ENCODE measurements around the gene PRDM13. TPM values are rescaled to one million over a fixed set of nuclear protein-coding genes. Genes with fewer than 3 reads are reported as not detected.

The PRDM13 gene
- total and polyA plus RNA-seq, 2 of the 8 experiments (the other 6 are each of a cell fraction or from before 2014, with no cell fraction given) = 0.05 to 0.09 TPM

DNA sequence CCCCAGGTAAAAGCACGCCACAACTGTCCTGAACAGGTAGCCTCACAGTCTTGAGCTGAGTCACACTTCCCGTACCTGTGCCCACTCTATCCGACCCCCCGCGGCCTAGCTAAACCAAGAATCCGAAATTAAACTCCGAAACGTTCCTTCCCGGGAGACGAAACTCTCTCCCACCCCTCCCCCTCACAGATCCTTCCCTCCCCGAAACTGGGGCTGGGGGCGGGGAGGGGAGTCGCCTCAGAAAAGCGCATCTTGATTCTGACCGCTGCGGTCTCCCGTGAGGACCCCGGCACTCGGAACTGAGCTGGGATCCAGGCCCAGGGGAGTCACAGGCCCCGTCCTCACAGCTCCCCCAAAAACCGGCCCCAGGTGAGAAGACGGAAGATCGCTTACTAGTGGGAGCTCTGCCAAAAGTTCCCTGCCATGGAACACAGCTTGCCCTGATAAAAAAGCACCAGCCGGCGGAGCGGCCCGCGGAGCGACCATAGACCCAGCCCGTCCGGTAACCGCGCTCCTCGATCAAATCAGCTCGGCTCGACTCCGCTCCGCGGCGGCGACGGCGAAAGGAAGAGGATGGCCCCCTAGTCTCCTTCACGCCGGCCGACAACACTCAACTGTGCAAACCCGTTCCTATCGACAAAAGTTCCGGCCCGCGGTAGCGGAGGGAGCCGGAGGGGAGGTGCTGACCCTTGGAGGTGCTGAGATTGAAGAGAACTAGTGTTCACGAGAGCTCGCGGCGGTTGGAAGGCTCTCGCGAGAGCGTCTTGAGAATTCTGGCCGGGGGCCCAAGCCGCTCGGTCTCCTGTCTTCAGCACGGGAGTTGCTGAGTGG is 38.3 kb upstream of the PRDM13 start, which contains the start of gene CCNC:
CCNC (minus strand) TSS at position 558 of the 831 bp plus-strand sequence; CDS start at position 425, 133 bp downstream.
- no peaks in the 10 kb centered on the region for H3K27me3 ChIP-seq (replicated peaks in 1 of 4; ENCODE audit: control insufficient read depth in 3 of 4, extremely low read depth in 1 of 4, insufficient read depth in 3 of 4, low read length in 3 of 4)
- H2BK12ac ChIP-seq (ENCODE audit: low read depth, low read length) = peak within 1 kb of the TSS; percentile 42; the same call in 1 of the 2 replicates
- H2AK5ac ChIP-seq (ENCODE audit: low read depth, low read length) = no peak within 1 kb of the TSS
- ChIA-PET POLR2A (ENCODE audit: partially characterized antibody) (interaction anchor here (0.7 to 4.6 kb wide), 36 partner anchors 8 to 285 kb away, joined by 3 to 60 read pairs (median 7); partner anchors contain the start of genes COQ3, FAXC and PNISR), CTCF (ENCODE audit: partially characterized antibody) (interaction anchor here (0.6 to 2.2 kb wide), 15 partner anchors 15 to 879 kb away, joined by 3 to 7 read pairs (median 4); no protein-coding TSS in a partner anchor)
- H2BK20ac ChIP-seq (ENCODE audit: low read length) = no peak within 1 kb of the TSS
- H3K4me1 ChIP-seq (replicated peaks in 1 of 4; ENCODE audit: control insufficient read depth in 3 of 4, insufficient read depth in 4 of 4, low read length in 3 of 4) = peaks cover 0 to 2% (median 0%) of the 10 kb centered on the region in 4 experiments; a peak in 1 of 7 replicates
- DNase-seq (ENCODE audit: low read depth in 1 of 2, low spot score in 2 of 2) = peak; percentile 93 to 97
- peak within 1 kb of the TSS; percentile 93; the same call in 1 of the 2 replicates for H2BK5ac ChIP-seq (ENCODE audit: low read depth, low read length)
- H3K27ac ChIP-seq (ENCODE audit: low read depth, low read length) = peak within 1 kb of the TSS; percentile 95
- 2% methylated on average over 50 of the region's 64 CpGs; no CpG with 5 or more reads in 1 of the 2 experiments for WGBS, 2 experiments (ENCODE audit: extremely low coverage in 1 of 2, insufficient coverage in 1 of 2, insufficient read length in 1 of 2, insufficient replicate concordance in 2 of 2, low coverage in 1 of 2, low lambda C conversion rate in 2 of 2, missing lambda C conversion rate in 1 of 2)
- peak within 1 kb of the TSS; percentile 88 to 98 (median 97) for H3K9ac ChIP-seq (replicated peaks in 1 of 4; ENCODE audit: extremely low read depth in 1 of 4, low read depth in 3 of 4, low read length in 3 of 4)
- peak within 1 kb of the TSS; percentile 99 for H4K8ac ChIP-seq (ENCODE audit: extremely low read depth, insufficient read depth, low read length)
- peak within 1 kb of the TSS; percentile 53 for H3K4ac ChIP-seq (replicated peaks; ENCODE audit: insufficient read length, low read depth, low read length)
- H4K91ac ChIP-seq (replicated peaks; ENCODE audit: insufficient read length, low read length) = peak within 1 kb of the TSS; percentile 40
- H3K4me2 ChIP-seq (ENCODE audit: insufficient read depth in 1 of 2, low read depth in 2 of 2, low read length in 2 of 2) = peak within 1 kb of the TSS; percentile 12 to 75
- no peaks in the 10 kb centered on the region for H3K79me1 ChIP-seq (ENCODE audit: low read depth, low read length)
- no peak within 1 kb of the TSS for H3K14ac ChIP-seq (ENCODE audit: insufficient read length)
- H2BK15ac ChIP-seq (ENCODE audit: low read length) = no peak within 1 kb of the TSS
- peak within 1 kb of the TSS; percentile 49 for H3K56ac ChIP-seq (replicated peaks; ENCODE audit: insufficient read length, low read depth, low read length)
- H4K5ac ChIP-seq (ENCODE audit: insufficient read length, low read depth, low read length) = peak within 1 kb of the TSS; percentile 73
- H3K18ac ChIP-seq (ENCODE audit: extremely low read depth, low read length) = peak within 1 kb of the TSS; percentile 56
- FAIRE-seq = peak; percentile 77
- H3K36me3 ChIP-seq (ENCODE audit: control insufficient read depth in 2 of 4, insufficient read depth in 4 of 4, low read length in 3 of 4) = no peaks in the 10 kb centered on the region
- H2AFZ ChIP-seq (ENCODE audit: low read length) = peak within 1 kb of the TSS; percentile 47; the same call in 1 of the 2 replicates
- H3K4me3 ChIP-seq (ENCODE audit: extremely low read depth in 1 of 4, insufficient read depth in 2 of 4, low read depth in 3 of 4, low read length in 4 of 4) = peak within 1 kb of the TSS; percentile 81 to 98 (median 96)
- H3K23me2 ChIP-seq (ENCODE audit: low read depth, low read length) = no peaks in the 10 kb centered on the region
- no peak within 1 kb of the TSS for H2BK120ac ChIP-seq (replicated peaks; ENCODE audit: low read depth, low read length)
- no peak within 1 kb of the TSS for H3K23ac ChIP-seq (ENCODE audit: insufficient read length)
- H4K20me1 ChIP-seq (replicated peaks in 1 of 2; ENCODE audit: control insufficient read depth in 1 of 2, insufficient read depth in 2 of 2, low read length in 2 of 2) = peaks cover 1 to 2% of the 10 kb centered on the region in 2 experiments
- H3K79me2 ChIP-seq (ENCODE audit: control insufficient read depth in 1 of 2, insufficient read depth in 2 of 2, low read length in 2 of 2) = peaks cover 9 to 47% of the 10 kb centered on the region in 2 experiments; a peak in 3 of 4 replicates
- H3K9me3 ChIP-seq (ENCODE audit: insufficient read depth in 2 of 2, low read depth in 1 of 2, low read length in 1 of 2) = no peaks in the 10 kb centered on the region
- TF ChIP-seq ASH2L (IDR thresholded peaks at IDR 0.05; ENCODE audit: low read length) = peak; percentile 99
- TF ChIP-seq BACH1 (IDR thresholded peaks at IDR 0.05; ENCODE audit: low read length) = peak; percentile 63
- no peak for TF ChIP-seq KDM1A (IDR thresholded peaks at IDR 0.05; ENCODE audit: borderline replicate concordance, low read length)
- no peak for TF ChIP-seq TCF12 (IDR thresholded peaks at IDR 0.05; ENCODE audit: low read depth, low read length)
- TF ChIP-seq, protein P1, sequence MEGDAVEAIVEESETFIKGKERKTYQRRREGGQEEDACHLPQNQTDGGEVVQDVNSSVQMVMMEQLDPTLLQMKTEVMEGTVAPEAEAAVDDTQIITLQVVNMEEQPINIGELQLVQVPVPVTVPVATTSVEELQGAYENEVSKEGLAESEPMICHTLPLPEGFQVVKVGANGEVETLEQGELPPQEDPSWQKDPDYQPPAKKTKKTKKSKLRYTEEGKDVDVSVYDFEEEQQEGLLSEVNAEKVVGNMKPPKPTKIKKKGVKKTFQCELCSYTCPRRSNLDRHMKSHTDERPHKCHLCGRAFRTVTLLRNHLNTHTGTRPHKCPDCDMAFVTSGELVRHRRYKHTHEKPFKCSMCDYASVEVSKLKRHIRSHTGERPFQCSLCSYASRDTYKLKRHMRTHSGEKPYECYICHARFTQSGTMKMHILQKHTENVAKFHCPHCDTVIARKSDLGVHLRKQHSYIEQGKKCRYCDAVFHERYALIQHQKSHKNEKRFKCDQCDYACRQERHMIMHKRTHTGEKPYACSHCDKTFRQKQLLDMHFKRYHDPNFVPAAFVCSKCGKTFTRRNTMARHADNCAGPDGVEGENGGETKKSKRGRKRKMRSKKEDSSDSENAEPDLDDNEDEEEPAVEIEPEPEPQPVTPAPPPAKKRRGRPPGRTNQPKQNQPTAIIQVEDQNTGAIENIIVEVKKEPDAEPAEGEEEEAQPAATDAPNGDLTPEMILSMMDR (IDR thresholded peaks at IDR 0.05; ENCODE audit: control extremely low read depth in 1 of 3, insufficient read depth in 1 of 3, low read depth in 1 of 3, low read length in 3 of 3) = no peak
- TF ChIP-seq EGR1 (IDR thresholded peaks at IDR 0.05; ENCODE audit: borderline replicate concordance, low read depth, low read length) = no peak
- TF ChIP-seq HDAC2 (IDR thresholded peaks at IDR 0.05; ENCODE audit: borderline replicate concordance in 1 of 2, low read depth in 2 of 2, low read length in 2 of 2) = no peak
- TF ChIP-seq, protein P2, sequence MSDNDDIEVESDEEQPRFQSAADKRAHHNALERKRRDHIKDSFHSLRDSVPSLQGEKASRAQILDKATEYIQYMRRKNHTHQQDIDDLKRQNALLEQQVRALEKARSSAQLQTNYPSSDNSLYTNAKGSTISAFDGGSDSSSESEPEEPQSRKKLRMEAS (IDR thresholded peaks at IDR 0.05) = peak; percentile 76
